Calu3 (cell line): ENCODE measurements around the gene TVP23C. TPM values are rescaled to one million over a fixed set of nuclear protein-coding genes. Genes with fewer than 3 reads are reported as not detected.
"Not testable (repeated sequence)": the region's sequence is repeated elsewhere in the genome, so short reads cannot be mapped to it uniquely, and the experiment has no call there.

ENCODE experiments used
- Bru-seq: library from RNA; stranded (reverse); fragments of 400-500 nt; gene quantifications from one replicate; lab custom pipeline; 2021; lab: Mats Ljungman, UMichigan
- BruChase-seq, 2 experiments: library from RNA; stranded (reverse); fragments of 400-500 nt; gene quantifications; one replicate each; lab custom pipeline; 2021; lab: Mats Ljungman, UMichigan
- BruUV-seq: library from RNA; stranded (reverse); fragments of 400-500 nt; replicated peaks from 2 replicates; lab custom pipeline; 2021; lab: Mats Ljungman, UMichigan
- CTCF ChIA-PET: fragments of 300-600 bp; sonication (Branson Sonifier 250); formaldehyde crosslinking; loops from one replicate; lab custom pipeline; 2022; ENCODE audit warnings: antibody characterized with exemption; lab: Charles Lee
- DNase-seq: peaks from one replicate; pipeline ENCODE4 v3.0.0; 2022
- H3K27ac Mint-ChIP-seq: one replicate; pipeline ENCODE4 v1.8.0; 2022; ENCODE audit warnings: mixed read lengths; ENCODE audit not compliant: unreplicated experiment
- H3K27me3 Mint-ChIP-seq: one replicate; pipeline ENCODE4 v1.8.0; 2022; ENCODE audit warnings: mixed read lengths; ENCODE audit not compliant: unreplicated experiment
- H3K36me3 Mint-ChIP-seq: one replicate; pipeline ENCODE4 v1.8.0; 2022; ENCODE audit warnings: mild to moderate bottlenecking, moderate library complexity, mixed read lengths; ENCODE audit not compliant: insufficient read depth, unreplicated experiment
- H3K4me1 Mint-ChIP-seq: one replicate; pipeline ENCODE4 v1.8.0; 2022; ENCODE audit warnings: mild to moderate bottlenecking, low read depth, mixed read lengths; ENCODE audit not compliant: unreplicated experiment
- H3K4me3 Mint-ChIP-seq: one replicate; pipeline ENCODE4 v1.8.0; 2022; ENCODE audit warnings: mild to moderate bottlenecking, low read depth, moderate library complexity, mixed read lengths; ENCODE audit not compliant: unreplicated experiment
- H3K9me3 Mint-ChIP-seq: one replicate; pipeline ENCODE4 v1.8.0; 2022; ENCODE audit warnings: low read depth, mixed read lengths; ENCODE audit not compliant: unreplicated experiment
- intact Hi-C: fragments of 100-400 bp; cut with micrococcal nuclease; formaldehyde crosslinking; loops from one replicate; pipeline ENCODE4 v1.10.0; 2022; ENCODE audit not compliant: unreplicated experiment
- long read RNA-seq: library from polyadenylated mRNA; stranded (forward); transcript quantifications from one replicate; pipeline ENCODE4 v2.0.0, GENCODE V29; 2022
- total RNA-seq: library from RNA; stranded (reverse); gene quantifications from 2 replicates; pipeline ENCODE4 v1.2.3, GENCODE V29; 2022

TVP23C gene
- total RNA-seq (7.4 and 7.7 TPM in 2 replicates), Bru-seq, nascent RNA (percentile 70 among the genes with signal in this experiment), BruChase-seq, experiment 1, labeled RNA remaining after a 6-hour chase (percentile 75 among the genes with signal in this experiment), BruChase-seq, experiment 2, labeled RNA remaining after a 2-hour chase (percentile 79 among the genes with signal in this experiment)
- long read RNA-seq, result 0 reads

- DNase-seq, result peak; percentile 59
- Mint-ChIP-seq H3K4me3 (peak within 1 kb of the TSS; percentile 95), H3K27ac (peak within 1 kb of the TSS; percentile 92)
- H3K9me3 Mint-ChIP-seq, BruUV-seq, H3K4me1 Mint-ChIP-seq, H3K27me3 Mint-ChIP-seq, H3K36me3 Mint-ChIP-seq, intact Hi-C loops, CTCF ChIA-PET: not testable (repeated sequence)
Observed at GRCh38 chr17:15563375-15563857, at the start of gene TVP23C. Gene TVP23C (minus strand): TSS chr17:15563483. CDS start chr17:15563448, 35 bp downstream.

- H3K27me3 Mint-ChIP-seq, H3K4me1 Mint-ChIP-seq, BruUV-seq, DNase-seq, H3K4me3 Mint-ChIP-seq, CTCF ChIA-PET, H3K9me3 Mint-ChIP-seq, intact Hi-C loops, H3K27ac Mint-ChIP-seq, H3K36me3 Mint-ChIP-seq: not testable (repeated sequence)
Observed at GRCh38 chr17:15592960-15593359, 29.7 kb upstream of the TVP23C start.

- H3K27ac Mint-ChIP-seq, intact Hi-C loops, DNase-seq, BruUV-seq, H3K36me3 Mint-ChIP-seq, H3K4me1 Mint-ChIP-seq, H3K9me3 Mint-ChIP-seq, CTCF ChIA-PET, H3K27me3 Mint-ChIP-seq, H3K4me3 Mint-ChIP-seq: not testable (repeated sequence)
Observed at GRCh38 chr17:15591986-15592385, 28.7 kb upstream of the TVP23C start.

- H3K36me3 Mint-ChIP-seq, H3K4me1 Mint-ChIP-seq, H3K4me3 Mint-ChIP-seq, CTCF ChIA-PET, DNase-seq, intact Hi-C loops, BruUV-seq, H3K27me3 Mint-ChIP-seq, H3K27ac Mint-ChIP-seq, H3K9me3 Mint-ChIP-seq: not testable (repeated sequence)
Observed at GRCh38 chr17:15590844-15591243, 27.6 kb upstream of the TVP23C start.

- H3K27ac Mint-ChIP-seq, CTCF ChIA-PET, H3K4me1 Mint-ChIP-seq, intact Hi-C loops, H3K36me3 Mint-ChIP-seq, DNase-seq, H3K27me3 Mint-ChIP-seq, H3K4me3 Mint-ChIP-seq, BruUV-seq, H3K9me3 Mint-ChIP-seq: not testable (repeated sequence)
Observed at GRCh38 chr17:15589544-15590536, 26.6 kb upstream of the TVP23C start.

- DNase-seq, H3K36me3 Mint-ChIP-seq, H3K27ac Mint-ChIP-seq, H3K27me3 Mint-ChIP-seq, intact Hi-C loops, BruUV-seq, CTCF ChIA-PET, H3K4me3 Mint-ChIP-seq, H3K9me3 Mint-ChIP-seq, H3K4me1 Mint-ChIP-seq: not testable (repeated sequence)
Observed at GRCh38 chr17:15588017-15588416, 24.7 kb upstream of the TVP23C start.

- intact Hi-C loops, DNase-seq, BruUV-seq, H3K9me3 Mint-ChIP-seq, H3K27ac Mint-ChIP-seq, CTCF ChIA-PET, H3K4me3 Mint-ChIP-seq, H3K27me3 Mint-ChIP-seq, H3K4me1 Mint-ChIP-seq, H3K36me3 Mint-ChIP-seq: not testable (repeated sequence)
Observed at GRCh38 chr17:15583313-15583712, 20.0 kb upstream of the TVP23C start.

GRCh38 chr17:15581462-15581861 is 18.2 kb upstream of the TVP23C start:
- CTCF ChIA-PET, DNase-seq, BruUV-seq: not testable (repeated sequence)

GRCh38 chr17:15576848-15577247 is 13.6 kb upstream of the TVP23C start:
- CTCF ChIA-PET, intact Hi-C loops, H3K27ac Mint-ChIP-seq, H3K4me1 Mint-ChIP-seq, H3K36me3 Mint-ChIP-seq, H3K4me3 Mint-ChIP-seq, DNase-seq, H3K27me3 Mint-ChIP-seq, H3K9me3 Mint-ChIP-seq, BruUV-seq: not testable (repeated sequence)

More at GRCh38 chr17:15581462-15581861, 18.2 kb upstream of the TVP23C start:
- H3K4me1 Mint-ChIP-seq, H3K9me3 Mint-ChIP-seq, H3K27ac Mint-ChIP-seq, H3K36me3 Mint-ChIP-seq, intact Hi-C loops, H3K27me3 Mint-ChIP-seq, H3K4me3 Mint-ChIP-seq: not testable (repeated sequence)
